Stimulated activated CD4-positive, alpha-beta T cell treated with anti-CD3 and anti-CD28 coated beads, Interleukin-1b, Interleukin-23, amount 100 ng/mL, for 48 hours (primary cell): ENCODE measurements around the gene IL1RAPL2.

ENCODE experiments used
- DNase-seq: peaks from one replicate; pipeline ENCODE4 v3.0.0-alpha.2; 2020

The IL1RAPL2 gene

GRCh38 chrX:105483011-105483410 lies 917.0 kb downstream of the IL1RAPL2 start:
- no peak for DNase-seq

GRCh38 chrX:105488716-105489115 lies 922.7 kb downstream of the IL1RAPL2 start:
- DNase-seq: no peak

- DNase-seq: no peak
These were observed 929.4 kb downstream of the IL1RAPL2 start for GRCh38 chrX:105495376-105495775.

- DNase-seq: no peak
These were observed 936.3 kb downstream of the IL1RAPL2 start for GRCh38 chrX:105502336-105502735.

GRCh38 chrX:105515561-105515960 lies 949.6 kb downstream of the IL1RAPL2 start:
- DNase-seq: no peak

- no peak for DNase-seq
These were observed 960.4 kb downstream of the IL1RAPL2 start for GRCh38 chrX:105526431-105526830.

- no peak for DNase-seq
These were observed 961.8 kb downstream of the IL1RAPL2 start for GRCh38 chrX:105527759-105528158.

GRCh38 chrX:105533951-105534350 lies 968.0 kb downstream of the IL1RAPL2 start:
- no peak for DNase-seq

GRCh38 chrX:105543283-105543682 lies 977.3 kb downstream of the IL1RAPL2 start:
- DNase-seq: no peak

- no peak for DNase-seq
These were observed 984.2 kb downstream of the IL1RAPL2 start for GRCh38 chrX:105550043-105550663.

GRCh38 chrX:105552395-105552794 lies 986.4 kb downstream of the IL1RAPL2 start:
- no peak for DNase-seq

GRCh38 chrX:105553118-105553517 lies 987.1 kb downstream of the IL1RAPL2 start:
- no peak for DNase-seq

- DNase-seq: no peak
These were observed 998.5 kb downstream of the IL1RAPL2 start for GRCh38 chrX:105564501-105564900.

- DNase-seq: no peak
These were observed 999.9 kb downstream of the IL1RAPL2 start for GRCh38 chrX:105565856-105566255.

GRCh38 chrX:105567082-105567481 lies 1001.1 kb downstream of the IL1RAPL2 start:
- no peak for DNase-seq

GRCh38 chrX:105608745-105609144 lies 1042.7 kb downstream of the IL1RAPL2 start:
- no peak for DNase-seq

GRCh38 chrX:105609530-105609929 lies 1043.5 kb downstream of the IL1RAPL2 start:
- DNase-seq: no peak

GRCh38 chrX:105610411-105610810 lies 1044.4 kb downstream of the IL1RAPL2 start:
- DNase-seq: no peak

GRCh38 chrX:105618393-105619101 lies 1052.5 kb downstream of the IL1RAPL2 start:
- DNase-seq: no peak

GRCh38 chrX:105634180-105634579 lies 1068.2 kb downstream of the IL1RAPL2 start:
- no peak for DNase-seq

GRCh38 chrX:105635794-105636193 lies 1069.8 kb downstream of the IL1RAPL2 start:
- DNase-seq: no peak

GRCh38 chrX:105636667-105637066 lies 1070.7 kb downstream of the IL1RAPL2 start:
- no peak for DNase-seq

- DNase-seq: no peak
These were observed 1079.8 kb downstream of the IL1RAPL2 start for GRCh38 chrX:105645667-105646357.
